Lower lobe of right lung (tissue), 2 donors: ENCODE data around the gene KLF5. TPM values are rescaled to one million over a fixed set of nuclear protein-coding genes. Genes with fewer than 3 reads are reported as not detected.

Source experiments
- ATAC-seq, 2 donors: fragments of 200-7000 bp; cut with Tn5 transposase; one replicate each; pipeline ENCODE4 v1.9.1; 2020 to 2022; ENCODE audit warnings: mild to moderate bottlenecking in 2 of 2, moderate library complexity in 2 of 2
- DNase-seq: peaks from one replicate; pipeline ENCODE4 v3.0.0-alpha.2; 2020
- H3K27ac ChIP-seq: fragments of 200-600 bp; one replicate; pipeline ENCODE4 v1.8.0; 2022
- H3K27me3 ChIP-seq: fragments of 200-600 bp; one replicate; pipeline ENCODE4 v1.8.0; 2022; ENCODE audit warnings: low read depth
- H3K36me3 ChIP-seq: fragments of 200-600 bp; one replicate; pipeline ENCODE4 v1.8.0; 2022; ENCODE audit warnings: mild to moderate bottlenecking
- H3K4me1 ChIP-seq: fragments of 200-600 bp; one replicate; pipeline ENCODE4 v1.8.0; 2022
- H3K4me3 ChIP-seq: fragments of 200-600 bp; one replicate; pipeline ENCODE4 v1.8.0; 2022; ENCODE audit warnings: mild to moderate bottlenecking
- H3K9me3 ChIP-seq: fragments of 200-600 bp; one replicate; pipeline ENCODE4 v1.8.0; 2022
- CTCF ChIP-seq: fragments of 200-600 bp; IDR thresholded peaks from one replicate; pipeline ENCODE4 v1.8.0; 2022; ENCODE audit warnings: antibody characterized with exemption, mild to moderate bottlenecking
- intact Hi-C: fragments of 100-400 bp; cut with DNase I; formaldehyde crosslinking; loops from one replicate; pipeline ENCODE4 v1.11.0; 2022
- total RNA-seq: library from RNA; stranded (reverse); fragmentation: NEBNext Ultra II Directional; extraction: Animal tissue kit (Norgen Biotek cat#: 25700); gene quantifications from one replicate; pipeline ENCODE4 v1.2.1, GENCODE V29; 2021
- donor health status: DM: no; HTN: yes; CAD: no; lungs with severe emphysema.

KLF5 gene
- total RNA-seq, 1 donor from 2014 or later, result 46.6 TPM

DNA sequence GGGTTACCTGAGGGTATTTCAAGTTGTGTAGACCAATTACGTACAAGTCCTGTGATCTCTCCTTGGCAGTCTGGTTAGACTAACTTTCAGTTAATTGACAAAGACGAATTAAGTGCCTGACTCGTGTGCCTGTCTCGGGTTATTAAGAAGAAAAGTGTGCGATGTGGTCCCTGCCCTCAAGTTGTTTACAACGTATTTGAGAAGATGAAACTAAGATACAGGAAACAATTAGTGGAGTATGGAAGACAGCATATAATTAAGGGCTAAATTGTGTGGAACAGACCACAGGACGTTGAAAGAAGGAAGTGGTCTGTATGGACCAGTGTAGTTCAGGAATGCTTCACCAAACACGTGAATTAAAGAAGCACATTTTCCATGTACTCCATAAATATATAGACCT lies 49.2 kb downstream of the KLF5 start:
- no peaks in the 10 kb centered on the region for H3K4me1 ChIP-seq
- no peaks in the 10 kb centered on the region for H3K27me3 ChIP-seq
- intact Hi-C loops, result no loop called here
- no peaks in the 10 kb centered on the region for H3K36me3 ChIP-seq
- no peak for DNase-seq
- H3K9me3 ChIP-seq, result no peaks in the 10 kb centered on the region
- TF ChIP-seq CTCF, result no peak
- H3K4me3 ChIP-seq, result no peak overlapping the region
- ATAC-seq, result no peak
- H3K27ac ChIP-seq, result no peak overlapping the region

GRCh38 chr13:73109288-73109899 lies 50.6 kb downstream of the KLF5 start:
- no peak for ATAC-seq
- intact Hi-C loops, result no loop called here
- no peaks in the 10 kb centered on the region for H3K9me3 ChIP-seq

GRCh38 chr13:73109969-73110368 lies 51.2 kb downstream of the KLF5 start:
- H3K27ac ChIP-seq, result no peak overlapping the region
- TF ChIP-seq CTCF, result no peak
- no peaks in the 10 kb centered on the region for H3K9me3 ChIP-seq
- no peaks in the 10 kb centered on the region for H3K36me3 ChIP-seq
- ATAC-seq (no peak), DNase-seq (no peak)
- no peak overlapping the region for H3K4me3 ChIP-seq
- H3K4me1 ChIP-seq, result no peaks in the 10 kb centered on the region
- intact Hi-C loops, result no loop called here
- H3K27me3 ChIP-seq, result no peaks in the 10 kb centered on the region

More at GRCh38 chr13:73109288-73109899, 50.6 kb downstream of the KLF5 start:
- DNase-seq, result no peak
- TF ChIP-seq CTCF, result no peak
- Histone ChIP-seq H3K4me3 (no peak overlapping the region), H3K4me1 (no peaks in the 10 kb centered on the region), H3K27me3 (no peaks in the 10 kb centered on the region), H3K36me3 (no peaks in the 10 kb centered on the region), H3K27ac (no peak overlapping the region)

- no peaks in the 10 kb centered on the region for H3K4me1 ChIP-seq
- TF ChIP-seq CTCF, result no peak
- H3K4me3 ChIP-seq, result no peak overlapping the region
- intact Hi-C loops, result no loop called here
- ATAC-seq (no peak), DNase-seq (no peak)
- no peaks in the 10 kb centered on the region for H3K9me3 ChIP-seq
- no peaks in the 10 kb centered on the region for H3K36me3 ChIP-seq
- no peak overlapping the region for H3K27ac ChIP-seq
- no peaks in the 10 kb centered on the region for H3K27me3 ChIP-seq
Observed at GRCh38 chr13:73110814-73111213, 52.0 kb downstream of the KLF5 start.

DNA sequence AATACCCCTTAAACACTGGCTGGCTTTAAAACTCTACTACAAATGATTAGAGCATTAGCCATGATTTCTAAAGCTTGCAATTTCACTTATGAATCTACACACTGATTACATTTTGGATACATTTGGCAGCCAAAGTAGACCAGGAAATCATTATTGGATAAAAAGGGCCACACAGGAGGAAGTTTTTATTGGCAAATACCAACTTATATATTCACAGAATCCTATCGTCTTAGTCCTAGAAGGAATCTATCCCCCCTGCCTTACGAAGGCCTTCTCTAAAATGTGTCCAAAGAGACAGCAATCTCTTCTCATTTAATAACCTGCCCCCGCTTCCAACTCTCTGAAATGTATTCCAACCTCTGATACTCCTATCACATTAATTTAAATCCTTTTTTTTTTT lies 52.5 kb downstream of the KLF5 start:
- no peaks in the 10 kb centered on the region for H3K36me3 ChIP-seq
- TF ChIP-seq CTCF, result no peak
- no peak overlapping the region for H3K27ac ChIP-seq
- no peaks in the 10 kb centered on the region for H3K9me3 ChIP-seq
- DNase-seq (no peak), ATAC-seq (no peak)
- H3K4me3 ChIP-seq, result no peak overlapping the region
- H3K27me3 ChIP-seq, result no peaks in the 10 kb centered on the region
- no peaks in the 10 kb centered on the region for H3K4me1 ChIP-seq
- intact Hi-C loops, result no loop called here

DNA sequence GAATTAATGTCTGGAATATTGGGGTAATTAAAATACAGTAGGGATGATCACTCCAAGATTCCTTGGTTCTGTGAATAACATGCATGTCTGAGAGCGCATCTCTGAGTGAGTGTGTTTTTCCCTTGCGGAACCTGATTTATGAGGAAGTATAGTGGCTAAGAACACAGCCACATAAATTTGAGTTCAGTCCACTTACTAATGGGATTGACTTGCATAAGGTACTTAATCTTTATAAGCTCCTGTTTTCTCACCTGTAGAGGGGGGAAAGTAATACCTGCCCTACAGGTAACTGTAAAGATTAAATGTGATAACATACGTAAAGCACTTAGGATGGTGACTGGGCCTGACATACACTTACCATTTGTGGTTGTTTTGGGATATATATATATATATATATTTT lies 60.8 kb downstream of the KLF5 start:
- no peak for ATAC-seq
- Histone ChIP-seq H3K4me3 (no peak overlapping the region), H3K9me3 (no peaks in the 10 kb centered on the region), H3K36me3 (no peaks in the 10 kb centered on the region), H3K27me3 (no peaks in the 10 kb centered on the region), H3K4me1 (no peaks in the 10 kb centered on the region), H3K27ac (no peak overlapping the region)
- intact Hi-C loops, result no loop called here
- TF ChIP-seq CTCF, result no peak
- DNase-seq, result no peak
